ENCODE results near the gene BRD1.

Gene BRD1

GRCh38 chr22:49803737-49804375 lies 23.8 kb downstream of the BRD1 start:
- Histone ChIP-seq H3K4me3 (ENCODE audit: low read length) (no peak overlapping the region), H3K36me3 (ENCODE audit: insufficient read depth, low read length) (peaks cover 49% of the 10 kb centered on the region), H3K9ac (ENCODE audit: low read depth, low read length) (no peak overlapping the region), H3K4me2 (ENCODE audit: low read length) (no peak overlapping the region), H3K4me1 (ENCODE audit: control insufficient read depth, insufficient read depth, low read length) (no peaks in the 10 kb centered on the region), H3K27me3 (ENCODE audit: control insufficient read depth, insufficient read depth, low read length) (no peaks in the 10 kb centered on the region), H3K9me3 (replicated peaks; ENCODE audit: low read length) (no peaks in the 10 kb centered on the region)

DNA sequence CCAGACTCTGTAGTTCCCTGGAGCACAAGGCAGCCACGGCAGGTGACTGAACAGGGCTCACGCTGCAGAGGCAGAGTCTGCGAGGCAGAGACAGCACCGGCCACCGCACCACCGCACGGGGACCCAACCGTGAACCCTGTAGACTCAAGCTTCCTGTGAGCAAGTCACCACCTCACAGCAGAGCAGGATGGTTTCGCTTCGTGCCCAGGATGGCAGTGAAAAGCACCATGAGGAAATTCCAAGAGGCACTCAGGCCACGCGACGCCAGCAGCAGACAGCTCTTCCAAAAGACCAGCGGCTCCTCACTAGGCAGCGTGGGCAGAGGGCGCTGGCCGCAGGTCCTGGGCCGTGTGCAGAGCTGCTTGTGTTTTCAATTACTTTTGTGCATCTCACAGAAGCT lies 24.5 kb downstream of the BRD1 start:
- Histone ChIP-seq H3K4me3 (ENCODE audit: low read length) (no peak overlapping the region), H3K9ac (ENCODE audit: low read depth, low read length) (no peak overlapping the region), H3K9me3 (replicated peaks; ENCODE audit: low read length) (no peaks in the 10 kb centered on the region), H3K4me2 (ENCODE audit: low read length) (no peak overlapping the region), H3K4me1 (ENCODE audit: control insufficient read depth, insufficient read depth, low read length) (no peaks in the 10 kb centered on the region), H3K36me3 (ENCODE audit: insufficient read depth, low read length) (peaks cover 56% of the 10 kb centered on the region), H3K27me3 (ENCODE audit: control insufficient read depth, insufficient read depth, low read length) (no peaks in the 10 kb centered on the region)

- Histone ChIP-seq H3K9ac (ENCODE audit: low read depth, low read length) (no peak overlapping the region), H3K36me3 (ENCODE audit: insufficient read depth, low read length) (peaks cover 67% of the 10 kb centered on the region), H3K4me1 (ENCODE audit: control insufficient read depth, insufficient read depth, low read length) (no peaks in the 10 kb centered on the region), H3K9me3 (replicated peaks; ENCODE audit: low read length) (no peaks in the 10 kb centered on the region), H3K4me2 (ENCODE audit: low read length) (no peak overlapping the region), H3K27me3 (ENCODE audit: control insufficient read depth, insufficient read depth, low read length) (no peaks in the 10 kb centered on the region), H3K4me3 (ENCODE audit: low read length) (no peak overlapping the region)
These were observed 26.1 kb downstream of the BRD1 start for GRCh38 chr22:49801391-49802060.

- no peak overlapping the region for H3K9ac ChIP-seq (ENCODE audit: low read depth, low read length)
- no peak overlapping the region for H3K4me2 ChIP-seq (ENCODE audit: low read length)
- no peaks in the 10 kb centered on the region for H3K9me3 ChIP-seq (replicated peaks; ENCODE audit: low read length)
- H3K36me3 ChIP-seq (ENCODE audit: insufficient read depth, low read length): peaks cover 72% of the 10 kb centered on the region
- no peak overlapping the region for H3K4me3 ChIP-seq (ENCODE audit: low read length)
- no peaks in the 10 kb centered on the region for H3K4me1 ChIP-seq (ENCODE audit: control insufficient read depth, insufficient read depth, low read length)
- H3K27me3 ChIP-seq (ENCODE audit: control insufficient read depth, insufficient read depth, low read length): no peaks in the 10 kb centered on the region
These were observed 27.1 kb downstream of the BRD1 start for GRCh38 chr22:49800408-49801238.

DNA sequence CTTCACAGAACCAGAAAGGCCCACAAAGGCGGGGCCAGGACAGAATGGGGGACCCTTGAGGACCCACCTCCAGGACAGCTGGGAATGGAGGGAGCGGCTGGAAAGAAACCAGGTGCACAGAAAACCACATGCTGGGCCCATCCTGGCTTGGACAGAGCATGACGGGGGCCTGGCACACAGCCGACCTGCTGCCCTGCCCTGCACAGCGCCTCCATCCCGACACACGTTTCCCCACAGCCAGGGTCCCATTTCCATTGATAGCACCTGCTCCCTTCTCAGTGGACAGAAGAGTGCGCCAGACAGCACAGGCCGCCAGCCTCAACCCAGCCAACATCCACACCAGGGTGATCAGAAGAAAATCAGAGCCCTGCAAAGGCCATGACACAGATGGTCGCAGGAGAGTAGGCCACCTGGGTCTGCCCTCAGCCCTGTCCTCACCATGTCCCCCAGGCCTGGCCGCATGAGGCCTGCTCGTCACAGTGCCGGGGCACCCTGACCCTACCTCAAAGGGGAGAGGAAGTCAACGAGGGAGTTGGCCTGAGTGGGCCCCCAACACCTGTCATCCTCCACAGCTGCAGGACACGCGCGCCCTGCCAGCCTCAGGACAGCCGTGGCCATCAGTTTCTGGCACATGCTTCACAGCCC lies 28.1 kb downstream of the BRD1 start:
- Histone ChIP-seq H3K9me3 (replicated peaks; ENCODE audit: low read length) (no peaks in the 10 kb centered on the region), H3K4me3 (ENCODE audit: low read length) (no peak overlapping the region), H3K27me3 (ENCODE audit: control insufficient read depth, insufficient read depth, low read length) (no peaks in the 10 kb centered on the region), H3K36me3 (ENCODE audit: insufficient read depth, low read length) (peaks cover 76% of the 10 kb centered on the region), H3K4me1 (ENCODE audit: control insufficient read depth, insufficient read depth, low read length) (no peaks in the 10 kb centered on the region), H3K9ac (ENCODE audit: low read depth, low read length) (no peak overlapping the region), H3K4me2 (ENCODE audit: low read length) (no peak overlapping the region)

- H3K9ac ChIP-seq (ENCODE audit: low read depth, low read length): no peak overlapping the region
- H3K36me3 ChIP-seq (ENCODE audit: insufficient read depth, low read length): peaks cover 78% of the 10 kb centered on the region
- no peak overlapping the region for H3K4me3 ChIP-seq (ENCODE audit: low read length)
- H3K4me2 ChIP-seq (ENCODE audit: low read length): no peak overlapping the region
- H3K9me3 ChIP-seq (replicated peaks; ENCODE audit: low read length): no peaks in the 10 kb centered on the region
- H3K27me3 ChIP-seq (ENCODE audit: control insufficient read depth, insufficient read depth, low read length): no peaks in the 10 kb centered on the region
- no peaks in the 10 kb centered on the region for H3K4me1 ChIP-seq (ENCODE audit: control insufficient read depth, insufficient read depth, low read length)
These were observed 29.1 kb downstream of the BRD1 start for GRCh38 chr22:49798486-49799151.

DNA sequence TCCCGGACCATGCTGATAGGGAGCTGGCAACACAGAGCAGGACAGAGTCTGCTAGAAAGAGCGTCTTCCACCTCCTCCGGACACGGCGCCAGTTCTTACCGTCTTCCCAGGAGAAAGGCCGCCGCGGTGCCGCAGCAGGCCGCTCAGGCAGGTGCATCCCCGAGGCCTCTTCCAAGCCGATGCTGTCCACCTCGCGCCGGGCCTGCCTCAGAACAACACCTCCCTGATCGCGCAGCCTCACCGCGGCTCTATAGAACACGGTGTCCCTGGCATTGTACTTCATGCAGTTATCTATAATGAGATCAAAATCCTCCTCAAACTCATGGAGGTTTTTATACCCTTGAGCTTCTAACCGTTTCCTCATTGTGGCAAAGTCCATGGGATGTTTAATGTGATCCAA lies 30.0 kb downstream of the BRD1 start:
- Histone ChIP-seq H3K9me3 (replicated peaks; ENCODE audit: low read length) (no peaks in the 10 kb centered on the region), H3K4me2 (ENCODE audit: low read length) (no peak overlapping the region), H3K9ac (ENCODE audit: low read depth, low read length) (no peak overlapping the region), H3K4me3 (ENCODE audit: low read length) (no peak overlapping the region), H3K27me3 (ENCODE audit: control insufficient read depth, insufficient read depth, low read length) (no peaks in the 10 kb centered on the region), H3K36me3 (ENCODE audit: insufficient read depth, low read length) (peaks cover 80% of the 10 kb centered on the region), H3K4me1 (ENCODE audit: control insufficient read depth, insufficient read depth, low read length) (no peaks in the 10 kb centered on the region)

DNA sequence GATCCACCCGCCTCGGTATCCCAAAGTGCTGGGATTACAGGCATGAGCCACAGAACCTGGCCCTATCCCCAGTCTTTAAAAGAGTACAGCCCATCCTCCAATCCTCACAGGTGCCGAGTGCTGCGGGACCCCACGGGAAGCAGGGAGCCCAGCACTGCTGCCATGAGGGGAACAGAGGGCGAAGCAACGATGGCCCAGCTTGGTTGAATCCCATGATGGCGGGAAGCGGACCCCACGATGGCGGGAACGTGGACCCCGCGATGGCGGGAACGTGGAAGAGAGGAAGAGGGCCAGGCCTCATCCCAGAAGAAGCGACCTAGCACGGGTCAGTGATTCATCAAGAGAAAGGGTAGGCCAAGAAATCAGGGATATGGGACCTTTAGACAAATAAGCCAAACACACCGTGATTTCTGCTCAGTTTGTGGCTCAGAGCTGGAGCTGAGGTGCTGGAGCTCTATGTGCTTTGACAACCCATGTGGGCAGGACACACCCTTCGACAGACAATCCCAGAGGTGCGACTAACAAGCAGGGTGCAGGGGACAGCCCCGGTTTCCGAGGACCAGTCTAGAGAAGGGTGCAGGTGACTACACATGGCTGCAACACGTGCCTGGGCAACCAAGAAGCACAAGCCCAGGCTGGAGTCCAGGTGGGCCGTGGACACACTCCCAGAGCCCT lies 30.9 kb downstream of the BRD1 start:
- no peaks in the 10 kb centered on the region for H3K9me3 ChIP-seq (replicated peaks; ENCODE audit: low read length)
- H3K4me1 ChIP-seq (ENCODE audit: control insufficient read depth, insufficient read depth, low read length): no peaks in the 10 kb centered on the region
- H3K4me2 ChIP-seq (ENCODE audit: low read length): no peak overlapping the region
- H3K9ac ChIP-seq (ENCODE audit: low read depth, low read length): no peak overlapping the region
- peaks cover 87% of the 10 kb centered on the region for H3K36me3 ChIP-seq (ENCODE audit: insufficient read depth, low read length)
- no peak overlapping the region for H3K4me3 ChIP-seq (ENCODE audit: low read length)
- no peaks in the 10 kb centered on the region for H3K27me3 ChIP-seq (ENCODE audit: control insufficient read depth, insufficient read depth, low read length)

DNA sequence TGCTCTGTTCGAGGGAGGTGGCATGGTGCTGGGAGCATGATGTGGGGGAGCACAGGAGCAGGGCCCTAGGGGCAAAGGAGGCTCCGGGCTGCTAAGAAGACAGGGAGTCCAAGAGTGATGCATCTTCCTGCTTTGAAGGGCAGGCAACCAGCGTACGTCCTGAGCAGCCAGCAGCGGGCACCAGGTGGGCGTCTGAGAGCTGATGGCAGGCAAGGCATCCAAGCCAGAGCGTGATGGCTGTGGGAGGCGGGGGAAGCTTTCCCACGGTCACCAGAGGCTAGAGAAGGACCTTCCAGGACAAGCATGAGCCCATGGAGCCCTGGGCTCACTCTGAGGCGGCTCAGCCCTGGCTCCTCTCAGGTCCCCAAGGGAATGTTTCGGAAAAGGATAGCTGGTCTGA lies 32.2 kb downstream of the BRD1 start:
- no peaks in the 10 kb centered on the region for H3K9me3 ChIP-seq (replicated peaks; ENCODE audit: low read length)
- H3K27me3 ChIP-seq (ENCODE audit: control insufficient read depth, insufficient read depth, low read length): no peaks in the 10 kb centered on the region
- no peak overlapping the region for H3K4me3 ChIP-seq (ENCODE audit: low read length)
- peaks cover 11% of the 10 kb centered on the region for H3K4me1 ChIP-seq (ENCODE audit: control insufficient read depth, insufficient read depth, low read length)
- H3K9ac ChIP-seq (ENCODE audit: low read depth, low read length): no peak overlapping the region
- H3K4me2 ChIP-seq (ENCODE audit: low read length): no peak overlapping the region
- H3K36me3 ChIP-seq (ENCODE audit: insufficient read depth, low read length): peaks cover 87% of the 10 kb centered on the region

DNA sequence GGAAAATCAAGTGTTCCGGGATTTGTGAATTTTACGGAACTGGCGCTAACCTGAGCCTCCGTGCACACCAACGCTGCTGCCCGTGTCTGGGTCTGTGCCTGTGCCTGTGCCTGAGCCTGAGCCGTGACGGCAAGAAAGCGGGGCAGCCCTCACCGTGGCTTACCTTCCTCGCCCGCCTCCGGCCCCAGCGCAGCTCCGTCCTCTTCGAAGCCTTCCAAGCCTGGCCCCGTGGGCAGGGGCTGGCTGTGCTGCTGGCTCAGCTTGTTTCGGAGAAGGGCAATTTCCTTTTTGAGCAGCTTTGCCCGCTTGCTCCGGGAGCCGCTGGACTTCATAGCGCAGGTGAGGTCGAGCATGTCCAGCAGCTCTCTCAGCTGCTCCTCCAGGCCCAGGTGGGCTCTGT lies 33.8 kb downstream of the BRD1 start:
- H3K4me3 ChIP-seq (ENCODE audit: low read length): no peak overlapping the region
- peaks cover 84% of the 10 kb centered on the region for H3K36me3 ChIP-seq (ENCODE audit: insufficient read depth, low read length)
- H3K4me2 ChIP-seq (ENCODE audit: low read length): no peak overlapping the region
- no peak overlapping the region for H3K9ac ChIP-seq (ENCODE audit: low read depth, low read length)
- no peaks in the 10 kb centered on the region for H3K27me3 ChIP-seq (ENCODE audit: control insufficient read depth, insufficient read depth, low read length)
- H3K9me3 ChIP-seq (replicated peaks; ENCODE audit: low read length): no peaks in the 10 kb centered on the region
- peaks cover 28% of the 10 kb centered on the region for H3K4me1 ChIP-seq (ENCODE audit: control insufficient read depth, insufficient read depth, low read length)
